Mesendoderm (in vitro differentiated cells): ENCODE results near the gene SLC19A2.
"Not testable (repeated sequence)": the region's sequence is repeated elsewhere in the genome, so short reads cannot be mapped to it uniquely, and the experiment has no call there.

Experiments used
- DNase-seq: peaks from one replicate; pipeline ENCODE4 v3.0.0; 2013
- H2AK5ac ChIP-seq: 2 replicates; pipeline ENCODE4 v1.6.1; 2013; ENCODE audit warnings: low read length, inconsistent platforms
- H2BK120ac ChIP-seq: 2 replicates; pipeline ENCODE4 v1.6.1; 2013; ENCODE audit warnings: low read depth, mild to moderate bottlenecking, low read length, moderate library complexity, mixed read lengths
- H2BK15ac ChIP-seq: replicated peaks from 2 replicates; pipeline ENCODE4 v1.6.1; 2013; ENCODE audit warnings: low read depth, mild to moderate bottlenecking, moderate library complexity
- H2BK5ac ChIP-seq: 2 replicates; pipeline ENCODE4 v1.6.1; 2013; ENCODE audit warnings: low read length, inconsistent platforms
- H3K18ac ChIP-seq: 2 replicates; pipeline ENCODE4 v1.6.1; 2013; ENCODE audit warnings: mild to moderate bottlenecking, low read length, mixed read lengths
- H3K23ac ChIP-seq: one replicate; pipeline ENCODE4 v1.6.1; 2013; ENCODE audit warnings: low read length
- H3K27ac ChIP-seq: 2 replicates; pipeline ENCODE4 v1.5.1; 2013; ENCODE audit warnings: low read depth, mild to moderate bottlenecking, inconsistent platforms, low read length, moderate library complexity
- H3K27me3 ChIP-seq: 2 replicates; pipeline ENCODE4 v1.6.1; 2013; ENCODE audit warnings: low read length, control low read depth, mild to moderate bottlenecking, inconsistent platforms; ENCODE audit not compliant: insufficient read depth, poor library complexity
- H3K36me3 ChIP-seq: 2 replicates; pipeline ENCODE4 v1.6.1; 2013; ENCODE audit warnings: low read length, inconsistent platforms; ENCODE audit not compliant: control insufficient read depth, insufficient read depth
- H3K4ac ChIP-seq: one replicate; pipeline ENCODE4 v1.6.1; 2013; ENCODE audit warnings: low read depth, mild to moderate bottlenecking, low read length, moderate library complexity
- H3K4me1 ChIP-seq: 2 replicates; pipeline ENCODE4 v1.6.1; 2013; ENCODE audit warnings: low read depth, low read length, inconsistent platforms; ENCODE audit not compliant: control insufficient read depth
- H3K4me2 ChIP-seq: 2 replicates; pipeline ENCODE4 v1.6.1; 2013; ENCODE audit warnings: low read length
- H3K4me3 ChIP-seq: 2 replicates; pipeline ENCODE4 v1.5.1; 2013; ENCODE audit warnings: mild to moderate bottlenecking, low read length
- H3K56ac ChIP-seq: one replicate; pipeline ENCODE4 v1.6.1; 2013; ENCODE audit warnings: low read length
- H3K79me1 ChIP-seq: 2 replicates; pipeline ENCODE4 v1.6.1; 2013; ENCODE audit warnings: low read length, inconsistent platforms
- H3K79me2 ChIP-seq: 2 replicates; pipeline ENCODE4 v1.6.1; 2013; ENCODE audit warnings: mild to moderate bottlenecking, low read length; ENCODE audit not compliant: control insufficient read depth, insufficient read depth
- H3K9ac ChIP-seq: 2 replicates; pipeline ENCODE4 v1.6.1; 2013; ENCODE audit warnings: low read length, inconsistent platforms
- H4K5ac ChIP-seq: one replicate; pipeline ENCODE4 v1.6.1; 2013; ENCODE audit warnings: low read length
- H4K8ac ChIP-seq: one replicate; pipeline ENCODE4 v1.6.1; 2013; ENCODE audit warnings: low read depth, mild to moderate bottlenecking, control low read depth, low read length, moderate library complexity
- WGBS: extraction: QIAGEN DNeasy Blood & Tissue Kit; methylation state at CpG from one replicate; pipeline ENCODE4 v1.1.7; 2013; ENCODE audit warnings: low lambda C conversion rate, missing lambda C conversion rate; ENCODE audit not compliant: insufficient coverage; ENCODE audit errors: extremely low coverage; 5-methylcytosine and 5-hydroxymethylcytosine counted together

The SLC19A2 gene

DNA sequence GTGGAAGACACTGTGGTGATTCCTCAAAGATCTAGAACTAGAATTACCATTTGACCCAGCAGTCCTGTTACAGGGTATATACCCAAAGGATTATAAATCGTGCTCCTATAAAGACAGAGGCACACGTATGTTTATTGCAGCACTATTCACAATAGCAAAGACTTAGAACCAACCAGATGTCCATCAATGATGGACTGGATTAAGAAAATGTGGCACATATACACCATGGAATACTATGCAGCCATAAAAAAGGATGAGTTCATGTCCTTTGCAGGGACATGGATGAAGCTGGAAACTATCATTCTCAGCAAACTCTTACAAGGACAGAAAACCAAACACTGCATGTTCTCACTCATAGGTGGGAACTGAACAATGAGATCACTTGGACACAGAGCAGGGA is 17.9 kb upstream of the SLC19A2 start:
- not testable (repeated sequence) for H3K56ac ChIP-seq, H3K79me1 ChIP-seq, H2BK5ac ChIP-seq

DNA sequence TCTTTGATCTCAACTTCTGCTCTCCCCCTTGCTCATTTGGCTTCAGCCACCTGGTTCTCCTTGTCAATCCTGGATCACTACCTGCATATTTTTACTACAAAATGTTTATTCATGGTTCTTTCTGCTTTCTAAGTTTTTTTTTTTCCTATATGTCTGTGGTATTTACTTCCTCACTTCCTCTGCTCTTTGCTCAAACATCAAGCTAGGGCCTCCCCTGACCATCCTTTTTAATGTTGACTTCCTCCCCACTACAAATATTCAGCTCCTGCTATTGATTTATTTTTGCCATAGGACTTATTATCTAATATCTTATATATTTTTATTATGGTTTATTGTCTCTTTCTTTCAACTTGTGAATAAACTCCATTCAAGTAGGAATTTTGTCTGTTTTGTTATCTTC is 14.1 kb upstream of the SLC19A2 start:
- Histone ChIP-seq H3K9ac (no peak overlapping the region), H3K36me3 (no peaks in the 10 kb centered on the region), H2BK5ac (no peak overlapping the region), H3K4me2 (no peak overlapping the region), H3K79me1 (no peaks in the 10 kb centered on the region), H3K56ac (no peak overlapping the region), H3K4me1 (no peaks in the 10 kb centered on the region), H4K8ac (no peak overlapping the region), H3K4me3 (no peak overlapping the region), H3K27me3 (no peaks in the 10 kb centered on the region), H3K18ac (no peak overlapping the region), H3K27ac (no peak overlapping the region), H3K4ac (no peak overlapping the region), H2BK15ac (no peak overlapping the region), H2AK5ac (no peak overlapping the region), H2BK120ac (no peak overlapping the region), H3K79me2 (no peaks in the 10 kb centered on the region), H4K5ac (no peak overlapping the region), H3K23ac (no peak overlapping the region)
- no peak for DNase-seq

More for the DNA sequence above, 17.9 kb upstream of the SLC19A2 start:
- not testable (repeated sequence) for H3K23ac ChIP-seq, H3K36me3 ChIP-seq, H3K27ac ChIP-seq, H3K4ac ChIP-seq, H2BK120ac ChIP-seq, H3K18ac ChIP-seq, H4K5ac ChIP-seq, H3K9ac ChIP-seq, H2BK15ac ChIP-seq, H2AK5ac ChIP-seq, H3K27me3 ChIP-seq, H3K4me3 ChIP-seq, H4K8ac ChIP-seq, H3K4me1 ChIP-seq, H3K4me2 ChIP-seq, DNase-seq, H3K79me2 ChIP-seq
- WGBS = no CpG with 5 or more reads among the region's 2 CpGs

- Histone ChIP-seq H3K4ac (no peak overlapping the region), H3K4me2 (no peak overlapping the region), H3K36me3 (no peaks in the 10 kb centered on the region), H3K23ac (no peak overlapping the region), H3K9ac (no peak overlapping the region), H3K79me2 (no peaks in the 10 kb centered on the region), H4K5ac (no peak overlapping the region), H4K8ac (no peak overlapping the region), H3K18ac (no peak overlapping the region), H2BK5ac (no peak overlapping the region), H3K79me1 (no peaks in the 10 kb centered on the region), H2BK120ac (no peak overlapping the region), H2BK15ac (no peak overlapping the region), H3K27ac (no peak overlapping the region), H3K27me3 (no peaks in the 10 kb centered on the region), H2AK5ac (no peak overlapping the region), H3K56ac (no peak overlapping the region), H3K4me3 (no peak overlapping the region), H3K4me1 (no peaks in the 10 kb centered on the region)
- no CpG with 5 or more reads among the region's 2 CpGs for WGBS
- no peak for DNase-seq
Observed at GRCh38 chr1:169497317-169497716, 11.6 kb upstream of the SLC19A2 start.

DNA sequence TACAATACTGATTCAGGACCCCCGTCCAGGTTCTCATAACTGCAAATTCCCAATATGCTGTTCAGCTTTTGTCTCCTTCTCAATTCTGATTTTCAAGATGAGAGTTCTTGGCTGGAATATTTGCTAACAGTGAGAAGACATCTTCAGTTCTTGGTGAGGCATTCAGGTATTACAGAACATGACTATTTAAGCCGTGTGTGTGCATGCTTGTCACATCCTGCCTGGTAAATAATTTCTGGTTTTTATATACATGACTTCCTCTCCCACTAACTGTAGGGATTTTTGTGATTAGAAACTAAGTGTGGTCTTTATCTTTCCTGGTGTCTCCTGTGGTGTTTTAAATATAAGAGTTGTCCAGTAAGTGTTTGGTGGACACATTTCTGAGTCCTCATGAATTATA is 10.2 kb upstream of the SLC19A2 start:
- H3K4me2 ChIP-seq = no peak overlapping the region
- H2BK5ac ChIP-seq = no peak overlapping the region
- H4K8ac ChIP-seq = no peak overlapping the region
- no peak overlapping the region for H2AK5ac ChIP-seq
- H2BK120ac ChIP-seq = no peak overlapping the region
- no CpG with 5 or more reads among the region's 2 CpGs for WGBS
- H3K27me3 ChIP-seq = no peaks in the 10 kb centered on the region
- H3K4me1 ChIP-seq = no peaks in the 10 kb centered on the region
- H3K79me2 ChIP-seq = no peaks in the 10 kb centered on the region
- DNase-seq = no peak
- no peak overlapping the region for H3K23ac ChIP-seq
- no peak overlapping the region for H4K5ac ChIP-seq
- no peak overlapping the region for H3K56ac ChIP-seq
- no peak overlapping the region for H3K27ac ChIP-seq
- no peak overlapping the region for H3K18ac ChIP-seq
- no peak overlapping the region for H2BK15ac ChIP-seq
- no peaks in the 10 kb centered on the region for H3K36me3 ChIP-seq
- no peak overlapping the region for H3K9ac ChIP-seq
- no peak overlapping the region for H3K4ac ChIP-seq
- H3K4me3 ChIP-seq = no peak overlapping the region
- no peaks in the 10 kb centered on the region for H3K79me1 ChIP-seq

DNA sequence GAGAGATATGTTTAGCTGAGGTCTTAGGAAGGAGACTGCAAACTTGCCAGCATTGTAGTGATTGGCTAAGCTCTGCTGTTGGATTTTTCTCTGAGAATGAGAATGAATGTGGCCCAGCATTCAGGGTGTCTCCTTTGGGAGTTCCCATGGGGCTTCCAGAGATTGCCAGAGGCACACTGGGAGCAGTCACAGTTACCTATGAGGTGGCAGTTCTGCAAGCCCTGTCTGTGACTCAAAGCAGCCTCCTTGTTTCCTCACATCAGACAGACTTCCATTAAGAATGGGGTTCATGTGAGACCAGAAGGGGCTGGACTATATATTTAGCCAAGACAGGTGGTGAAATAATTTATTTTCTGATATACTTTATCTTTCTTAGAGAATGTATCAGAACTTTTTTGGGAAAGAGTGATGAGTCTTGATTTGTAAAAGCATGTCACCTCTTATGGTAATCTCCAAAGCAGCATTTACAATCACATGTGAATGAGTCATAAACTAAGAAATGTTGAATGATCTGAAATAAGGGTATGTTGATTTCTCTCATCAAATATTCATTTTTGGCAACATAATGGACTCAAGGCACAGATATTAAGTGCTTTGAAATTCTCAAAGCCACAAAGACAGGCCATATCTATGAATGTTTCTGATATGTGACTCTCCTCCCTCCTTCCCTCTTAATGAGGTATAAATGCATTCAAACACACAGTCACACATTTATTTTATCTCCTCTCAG is 9.5 kb upstream of the SLC19A2 start:
- no peaks in the 10 kb centered on the region for H3K79me2 ChIP-seq
- no peaks in the 10 kb centered on the region for H3K27me3 ChIP-seq
- H3K4me2 ChIP-seq = no peak overlapping the region
- DNase-seq = no peak
- H3K27ac ChIP-seq = no peak overlapping the region
- no peak overlapping the region for H3K18ac ChIP-seq
- no peak overlapping the region for H3K4ac ChIP-seq
- H3K4me1 ChIP-seq = no peaks in the 10 kb centered on the region
- no peak overlapping the region for H2AK5ac ChIP-seq
- H3K23ac ChIP-seq = no peak overlapping the region
- no peak overlapping the region for H4K5ac ChIP-seq
- no peaks in the 10 kb centered on the region for H3K79me1 ChIP-seq
- no peak overlapping the region for H3K4me3 ChIP-seq
- H2BK120ac ChIP-seq = no peak overlapping the region
- H3K9ac ChIP-seq = no peak overlapping the region
- H3K36me3 ChIP-seq = no peaks in the 10 kb centered on the region
- no peak overlapping the region for H4K8ac ChIP-seq
- no peak overlapping the region for H3K56ac ChIP-seq
- H2BK15ac ChIP-seq = no peak overlapping the region
- no peak overlapping the region for H2BK5ac ChIP-seq

- Histone ChIP-seq H3K4me3 (no peak overlapping the region), H3K4ac (no peak overlapping the region), H3K23ac (no peak overlapping the region), H3K4me1 (no peaks in the 10 kb centered on the region), H2BK15ac (no peak overlapping the region), H3K79me2 (no peaks in the 10 kb centered on the region), H4K5ac (no peak overlapping the region), H3K4me2 (no peak overlapping the region), H3K9ac (no peak overlapping the region), H3K79me1 (no peaks in the 10 kb centered on the region), H3K56ac (no peak overlapping the region), H3K27ac (no peak overlapping the region), H2BK120ac (no peak overlapping the region), H3K18ac (no peak overlapping the region), H4K8ac (no peak overlapping the region), H3K36me3 (no peaks in the 10 kb centered on the region), H3K27me3 (no peaks in the 10 kb centered on the region), H2AK5ac (no peak overlapping the region), H2BK5ac (no peak overlapping the region)
- no peak for DNase-seq
- no CpG with 5 or more reads among the region's 3 CpGs for WGBS
Observed at GRCh38 chr1:169494343-169494742, 8.6 kb upstream of the SLC19A2 start.
